T-helper 17 cell (primary cell): ENCODE measurements around the gene CFAP43. TPM values are rescaled to one million over a fixed set of nuclear protein-coding genes. Genes with fewer than 3 reads are reported as not detected.

Experiments used
- ATAC-seq: fragments of 150-1000 bp; cut with Tn5 transposase; 2 replicates; pipeline ENCODE4 v1.10.0; 2021; ENCODE audit warnings: mild to moderate bottlenecking, moderate library complexity
- DNase-seq, 3 donors: peaks; one replicate each; pipeline versions ENCODE4 v3.0.0 to v3.0.0-alpha.2; 2020 to 2021
- H3K9me3 ChIP-seq: one replicate; pipeline ENCODE4 v1.7.0; 2013; ENCODE audit warnings: low read length, mild to moderate bottlenecking; ENCODE audit not compliant: control insufficient read depth, poor library complexity, severe bottlenecking
- H3K27ac Mint-ChIP-seq: one replicate; pipeline ENCODE4 v1.8.0; 2022; ENCODE audit warnings: mild to moderate bottlenecking, moderate library complexity, mixed read lengths
- H3K27me3 Mint-ChIP-seq: one replicate; pipeline ENCODE4 v1.8.0; 2022; ENCODE audit warnings: mixed read lengths
- H3K36me3 Mint-ChIP-seq: one replicate; pipeline ENCODE4 v1.8.0; 2022; ENCODE audit warnings: low read depth, mixed read lengths
- H3K4me1 Mint-ChIP-seq: one replicate; pipeline ENCODE4 v1.8.0; 2022; ENCODE audit warnings: mild to moderate bottlenecking, mixed read lengths
- H3K4me3 Mint-ChIP-seq: one replicate; pipeline ENCODE4 v1.8.0; 2022; ENCODE audit warnings: mild to moderate bottlenecking, moderate library complexity, mixed read lengths
- total RNA-seq, 4 donors: library from RNA in 2 of 4; stranded (reverse) in 2 of 4; gene quantifications; one replicate each; pipeline ENCODE4 v1.2.3 and lab custom pipeline; 2022 to 2026

The CFAP43 gene
- total RNA-seq, 2 donors from 2014 or later: not detected

GRCh38 chr10:104128214-104128613 lies 104.0 kb downstream of the CFAP43 start:
- DNase-seq: no peak
- Mint-ChIP-seq H3K36me3 (peaks cover 2% of the 10 kb centered on the region), H3K4me3 (no peak overlapping the region), H3K4me1 (peaks cover 2% of the 10 kb centered on the region), H3K27me3 (peaks cover 22% of the 10 kb centered on the region), H3K27ac (no peak overlapping the region)
- no peak for ATAC-seq
- no peaks in the 10 kb centered on the region for H3K9me3 ChIP-seq

GRCh38 chr10:104127411-104127810 lies 104.8 kb downstream of the CFAP43 start:
- no peaks in the 10 kb centered on the region for H3K9me3 ChIP-seq
- peaks cover 6% of the 10 kb centered on the region for H3K4me1 Mint-ChIP-seq
- peaks cover 14% of the 10 kb centered on the region for H3K27me3 Mint-ChIP-seq
- no peak overlapping the region for H3K4me3 Mint-ChIP-seq
- DNase-seq: no peak
- ATAC-seq: peak; percentile 42
- H3K27ac Mint-ChIP-seq: no peak overlapping the region
- no peaks in the 10 kb centered on the region for H3K36me3 Mint-ChIP-seq

GRCh38 chr10:104123397-104123796 lies 108.8 kb downstream of the CFAP43 start:
- H3K27ac Mint-ChIP-seq: peak overlapping the region; percentile 6
- no peaks in the 10 kb centered on the region for H3K36me3 Mint-ChIP-seq
- no peak overlapping the region for H3K4me3 Mint-ChIP-seq
- no peaks in the 10 kb centered on the region for H3K27me3 Mint-ChIP-seq
- H3K9me3 ChIP-seq: no peaks in the 10 kb centered on the region
- H3K4me1 Mint-ChIP-seq: peaks cover 13% of the 10 kb centered on the region
- no peak for DNase-seq
- ATAC-seq: no peak

GRCh38 chr10:104122225-104123107 lies 109.7 kb downstream of the CFAP43 start:
- ATAC-seq (no peak), DNase-seq (no peak)
- peak overlapping the region; percentile 98 for H3K27ac Mint-ChIP-seq
- peaks cover 13% of the 10 kb centered on the region for H3K4me1 Mint-ChIP-seq
- peak overlapping the region; percentile 90 for H3K4me3 Mint-ChIP-seq
- H3K27me3 Mint-ChIP-seq: no peaks in the 10 kb centered on the region
- no peaks in the 10 kb centered on the region for H3K9me3 ChIP-seq
- no peaks in the 10 kb centered on the region for H3K36me3 Mint-ChIP-seq

GRCh38 chr10:104121485-104122224 lies 110.5 kb downstream of the CFAP43 start, which contains the start of gene SFR1:
SFR1 (plus strand) TSS chr10:104122171; CDS start chr10:104122184, 13 bp downstream.
- peaks cover 6% of the 10 kb centered on the region for H3K27me3 Mint-ChIP-seq
- H3K36me3 Mint-ChIP-seq: no peaks in the 10 kb centered on the region
- H3K4me1 Mint-ChIP-seq: peaks cover 13% of the 10 kb centered on the region
- peak within 1 kb of the TSS; percentile 98 for H3K27ac Mint-ChIP-seq
- ATAC-seq (peak; percentile 88), DNase-seq (peak; percentile 98 to 99 (median 98))
- H3K9me3 ChIP-seq: no peaks in the 10 kb centered on the region
- peak within 1 kb of the TSS; percentile 90 for H3K4me3 Mint-ChIP-seq

GRCh38 chr10:104120903-104121484 lies 111.2 kb downstream of the CFAP43 start:
- peak; percentile 65 to 87 (median 79) for DNase-seq
- peak; percentile 54 for ATAC-seq
- Mint-ChIP-seq H3K36me3 (no peaks in the 10 kb centered on the region), H3K4me3 (peak overlapping the region; percentile 90), H3K4me1 (peaks cover 13% of the 10 kb centered on the region), H3K27ac (peak overlapping the region; percentile 98), H3K27me3 (peaks cover 6% of the 10 kb centered on the region)
- H3K9me3 ChIP-seq: no peaks in the 10 kb centered on the region

- DNase-seq: no peak
- no peaks in the 10 kb centered on the region for H3K9me3 ChIP-seq
- peak overlapping the region; percentile 98 for H3K27ac Mint-ChIP-seq
- peaks cover 13% of the 10 kb centered on the region for H3K4me1 Mint-ChIP-seq
- no peaks in the 10 kb centered on the region for H3K36me3 Mint-ChIP-seq
- peak overlapping the region; percentile 90 for H3K4me3 Mint-ChIP-seq
- ATAC-seq: no peak
- peaks cover 6% of the 10 kb centered on the region for H3K27me3 Mint-ChIP-seq
Measured at GRCh38 chr10:104120512-104120902, 111.7 kb downstream of the CFAP43 start.

- DNase-seq: no peak
- Mint-ChIP-seq H3K36me3 (no peaks in the 10 kb centered on the region), H3K4me3 (no peak overlapping the region), H3K27ac (peak overlapping the region; percentile 98), H3K27me3 (peaks cover 6% of the 10 kb centered on the region), H3K4me1 (peaks cover 13% of the 10 kb centered on the region)
- no peaks in the 10 kb centered on the region for H3K9me3 ChIP-seq
- no peak for ATAC-seq
Measured at GRCh38 chr10:104119996-104120395, 112.2 kb downstream of the CFAP43 start.

GRCh38 chr10:104117839-104118323 lies 114.3 kb downstream of the CFAP43 start:
- Mint-ChIP-seq H3K27ac (peak overlapping the region; percentile 77), H3K36me3 (no peaks in the 10 kb centered on the region), H3K27me3 (peaks cover 7% of the 10 kb centered on the region), H3K4me3 (no peak overlapping the region), H3K4me1 (peaks cover 10% of the 10 kb centered on the region)
- DNase-seq (no peak), ATAC-seq (no peak)
- H3K9me3 ChIP-seq: no peaks in the 10 kb centered on the region

- Mint-ChIP-seq H3K4me3 (no peak overlapping the region), H3K4me1 (no peaks in the 10 kb centered on the region), H3K36me3 (peaks cover 4% of the 10 kb centered on the region), H3K27me3 (peaks cover 28% of the 10 kb centered on the region), H3K27ac (no peak overlapping the region)
- DNase-seq (no peak), ATAC-seq (no peak)
- no peaks in the 10 kb centered on the region for H3K9me3 ChIP-seq
Measured at GRCh38 chr10:104113376-104113956, 118.7 kb downstream of the CFAP43 start.

- no peak overlapping the region for H3K27ac Mint-ChIP-seq
- no peaks in the 10 kb centered on the region for H3K4me1 Mint-ChIP-seq
- H3K36me3 Mint-ChIP-seq: peaks cover 4% of the 10 kb centered on the region
- ATAC-seq (no peak), DNase-seq (no peak)
- H3K4me3 Mint-ChIP-seq: no peak overlapping the region
- H3K27me3 Mint-ChIP-seq: peaks cover 21% of the 10 kb centered on the region
- no peaks in the 10 kb centered on the region for H3K9me3 ChIP-seq
Measured at GRCh38 chr10:104109908-104110662, 122.1 kb downstream of the CFAP43 start.

- Mint-ChIP-seq H3K4me1 (peaks cover 3% of the 10 kb centered on the region), H3K27ac (no peak overlapping the region), H3K27me3 (peaks cover 4% of the 10 kb centered on the region), H3K4me3 (no peak overlapping the region), H3K36me3 (no peaks in the 10 kb centered on the region)
- DNase-seq (no peak), ATAC-seq (no peak)
- no peaks in the 10 kb centered on the region for H3K9me3 ChIP-seq
Measured at GRCh38 chr10:104104926-104105325, 127.2 kb downstream of the CFAP43 start.
